ENCODE results near the gene VPS35L. TPM values are rescaled to one million over a fixed set of nuclear protein-coding genes. Genes with fewer than 3 reads are reported as not detected.

VPS35L gene
- total RNA-seq, 1 donor from 2014 or later = 51.9 TPM

DNA sequence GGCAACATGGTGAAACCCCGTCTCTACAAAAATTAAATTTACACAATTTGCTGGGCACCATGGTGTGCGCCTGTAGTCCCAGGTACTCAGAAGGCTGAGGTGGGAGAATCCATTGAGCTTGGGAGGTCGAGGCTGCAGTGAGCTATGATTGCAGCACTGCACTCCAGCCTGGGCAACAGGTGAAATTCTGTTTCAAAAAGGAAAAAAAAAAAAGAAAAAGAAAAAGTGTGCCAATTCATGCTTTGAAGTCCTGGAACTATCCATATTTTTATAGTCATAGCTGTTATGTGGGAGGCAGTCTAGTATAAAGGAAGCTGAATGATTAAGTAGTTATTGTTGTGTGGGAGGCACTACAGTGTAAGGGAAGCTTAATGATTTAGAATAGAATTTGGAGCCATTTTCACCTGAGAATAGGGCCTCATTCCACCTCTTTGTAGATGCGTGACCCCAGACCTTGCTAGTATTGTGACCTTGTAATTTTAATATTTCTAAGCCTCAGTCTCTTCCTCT is 194.1 kb downstream of the VPS35L start:
- no peaks in the 10 kb centered on the region for H3K27me3 ChIP-seq
- no peak overlapping the region for H3K27ac ChIP-seq
- no peak for ATAC-seq
- TF ChIP-seq, protein P1, sequence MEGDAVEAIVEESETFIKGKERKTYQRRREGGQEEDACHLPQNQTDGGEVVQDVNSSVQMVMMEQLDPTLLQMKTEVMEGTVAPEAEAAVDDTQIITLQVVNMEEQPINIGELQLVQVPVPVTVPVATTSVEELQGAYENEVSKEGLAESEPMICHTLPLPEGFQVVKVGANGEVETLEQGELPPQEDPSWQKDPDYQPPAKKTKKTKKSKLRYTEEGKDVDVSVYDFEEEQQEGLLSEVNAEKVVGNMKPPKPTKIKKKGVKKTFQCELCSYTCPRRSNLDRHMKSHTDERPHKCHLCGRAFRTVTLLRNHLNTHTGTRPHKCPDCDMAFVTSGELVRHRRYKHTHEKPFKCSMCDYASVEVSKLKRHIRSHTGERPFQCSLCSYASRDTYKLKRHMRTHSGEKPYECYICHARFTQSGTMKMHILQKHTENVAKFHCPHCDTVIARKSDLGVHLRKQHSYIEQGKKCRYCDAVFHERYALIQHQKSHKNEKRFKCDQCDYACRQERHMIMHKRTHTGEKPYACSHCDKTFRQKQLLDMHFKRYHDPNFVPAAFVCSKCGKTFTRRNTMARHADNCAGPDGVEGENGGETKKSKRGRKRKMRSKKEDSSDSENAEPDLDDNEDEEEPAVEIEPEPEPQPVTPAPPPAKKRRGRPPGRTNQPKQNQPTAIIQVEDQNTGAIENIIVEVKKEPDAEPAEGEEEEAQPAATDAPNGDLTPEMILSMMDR (IDR thresholded peaks at IDR 0.05) = no peak
- peaks cover 5% of the 10 kb centered on the region for H3K4me1 ChIP-seq
- H3K4me3 ChIP-seq = no peak overlapping the region
- intact Hi-C loops (cut with DNase I) = no loop called here
- no peaks in the 10 kb centered on the region for H3K36me3 ChIP-seq
- H3K9me3 ChIP-seq = no peaks in the 10 kb centered on the region
- DNase-seq = no peak

Other genes with a start within 250 kb of the VPS35L start
- 68.7 TPM for gene TMC5, start 137.8 kb upstream of the VPS35L start, total RNA-seq
- 75.3 TPM for gene GDE1, start 33.6 kb upstream of the VPS35L start, total RNA-seq
- 16.6 TPM for gene CCP110, start 31.8 kb upstream of the VPS35L start, total RNA-seq
- gene KNOP1, start 162.5 kb downstream of the VPS35L start, total RNA-seq = 12.2 TPM
- 7.6 TPM for gene IQCK, start 162.6 kb downstream of the VPS35L start, total RNA-seq

Data from upper lobe of right lung (tissue), 1 donor.